CD14-positive monocyte (primary cell): ENCODE measurements around the gene TCHP. TPM values are rescaled to one million over a fixed set of nuclear protein-coding genes. Genes with fewer than 3 reads are reported as not detected.
"Not testable (repeated sequence)": the region's sequence is repeated elsewhere in the genome, so short reads cannot be mapped to it uniquely, and the experiment has no call there.

Experiments used
- DNase-seq, 3 donors: peaks; one replicate each; pipeline ENCODE4 v3.0.0-alpha.2; 2011 to 2022
- H2AFZ ChIP-seq: 2 replicates; pipeline ENCODE4 v1.6.0; 2012; ENCODE audit warnings: mild to moderate bottlenecking, low read depth, low read length, inconsistent platforms; ENCODE audit not compliant: insufficient read depth, poor library complexity, severe bottlenecking
- H3K27ac ChIP-seq, 2 donors: 1 replicate in 1 of 2; 2 replicates in 1 of 2; pipeline ENCODE4 v1.5.1; 2012 to 2013; ENCODE audit warnings: low read length in 2 of 2, control low read depth in 1 of 2, inconsistent platforms in 1 of 2, low read depth in 1 of 2, mild to moderate bottlenecking in 1 of 2
- H3K27me3 ChIP-seq, 2 donors: one replicate each; pipeline versions ENCODE4 v1.6.0 to v1.6.1; 2011 to 2013; ENCODE audit warnings: low read length in 2 of 2; ENCODE audit not compliant: control insufficient read depth in 2 of 2, insufficient read depth in 2 of 2
- H3K36me3 ChIP-seq, 2 donors: replicated peaks in 1 of 2; 1 replicate in 1 of 2; 2 replicates in 1 of 2; pipeline versions ENCODE4 v1.5.1 to v1.6.1; 2012 to 2013; ENCODE audit warnings: low read length in 2 of 2, control low read depth in 1 of 2, inconsistent platforms in 1 of 2, mild to moderate bottlenecking in 1 of 2; ENCODE audit not compliant: insufficient read depth in 2 of 2, control insufficient read depth in 1 of 2
- H3K4me1 ChIP-seq, 2 donors: 1 replicate in 1 of 2; 2 replicates in 1 of 2; pipeline versions ENCODE4 v1.5.1 to v1.6.1; 2012 to 2013; ENCODE audit warnings: low read length in 2 of 2, control low read depth in 1 of 2, inconsistent platforms in 1 of 2, mild to moderate bottlenecking in 1 of 2, moderate library complexity in 1 of 2; ENCODE audit not compliant: insufficient read depth in 2 of 2, control insufficient read depth in 1 of 2
- H3K4me2 ChIP-seq: replicated peaks from 2 replicates; pipeline ENCODE3; 2012; ENCODE audit warnings: low read length, moderate library complexity, mild to moderate bottlenecking; ENCODE audit not compliant: poor library complexity, severe bottlenecking; ENCODE audit errors: extremely low read depth
- H3K4me3 ChIP-seq, 3 experiments: fragments of 200-600 bp in 1 of 3; sonication (generic) in 1 of 3; replicated peaks in 1 of 3; 1 replicate in 2 of 3; 2 replicates in 1 of 3; pipeline ENCODE4 v1.5.1; 2011 to 2013; ENCODE audit warnings: low read length in 3 of 3, mild to moderate bottlenecking in 3 of 3, control low read depth in 2 of 3, low read depth in 2 of 3, inconsistent platforms in 1 of 3, moderate library complexity in 1 of 3
- H3K79me2 ChIP-seq: 2 replicates; pipeline ENCODE4 v1.6.0; 2012; ENCODE audit warnings: mild to moderate bottlenecking, control low read depth, inconsistent platforms, low read length, moderate library complexity; ENCODE audit not compliant: insufficient read depth
- H3K9ac ChIP-seq: 2 replicates; pipeline ENCODE4 v1.6.0; 2017; ENCODE audit warnings: low read length, mild to moderate bottlenecking; ENCODE audit not compliant: insufficient read depth, poor library complexity, severe bottlenecking
- H3K9me3 ChIP-seq, 2 donors: replicated peaks in 1 of 2; 1 replicate in 1 of 2; 2 replicates in 1 of 2; pipeline versions ENCODE4 v1.5.1 to v1.6.1; 2012 to 2013; ENCODE audit warnings: low read length in 2 of 2, control low read depth in 1 of 2; ENCODE audit not compliant: control insufficient read depth in 1 of 2, insufficient read depth in 1 of 2
- H4K20me1 ChIP-seq: 2 replicates; pipeline ENCODE4 v1.6.0; 2012; ENCODE audit warnings: mild to moderate bottlenecking, low read length, control low read depth, moderate library complexity; ENCODE audit not compliant: insufficient read depth
- H3K27ac Mint-ChIP-seq, 7 donors: one replicate each; pipeline ENCODE4 v1.8.0; 2020; ENCODE audit warnings: mild to moderate bottlenecking in 7 of 7, mixed read lengths in 7 of 7, moderate library complexity in 6 of 7, inconsistent platforms in 2 of 7
- H3K27me3 Mint-ChIP-seq, 3 donors: one replicate each; pipeline ENCODE4 v1.8.0; 2021 to 2022; ENCODE audit warnings: low read depth in 3 of 3, mild to moderate bottlenecking in 3 of 3, mixed read lengths in 3 of 3, moderate library complexity in 3 of 3, inconsistent platforms in 1 of 3
- H3K36me3 Mint-ChIP-seq, 2 donors: one replicate each; pipeline ENCODE4 v1.8.0; 2020; ENCODE audit warnings: mixed read lengths in 2 of 2, inconsistent platforms in 1 of 2, mild to moderate bottlenecking in 1 of 2
- H3K4me1 Mint-ChIP-seq: one replicate; pipeline ENCODE4 v1.8.0; 2020; ENCODE audit warnings: mild to moderate bottlenecking, mixed read lengths
- H3K4me3 Mint-ChIP-seq, 2 donors: one replicate each; pipeline ENCODE4 v1.8.0; 2020; ENCODE audit warnings: mild to moderate bottlenecking in 2 of 2, mixed read lengths in 2 of 2, moderate library complexity in 1 of 2
- H3K9me3 Mint-ChIP-seq, 7 donors: one replicate each; pipeline ENCODE4 v1.8.0; 2020 to 2022; ENCODE audit warnings: mixed read lengths in 7 of 7, mild to moderate bottlenecking in 6 of 7, moderate library complexity in 6 of 7, inconsistent platforms in 2 of 7
- CTCF ChIP-seq: fragments of 200-600 bp; IDR thresholded peaks from one replicate; pipeline ENCODE4 v1.8.0; 2022; ENCODE audit warnings: antibody characterized with exemption, mild to moderate bottlenecking
- WGBS: methylation state at CpG from one replicate; pipeline ENCODE4 v1.1.5; 2013; ENCODE audit warnings: missing lambda C conversion rate; ENCODE audit not compliant: insufficient coverage; 5-methylcytosine and 5-hydroxymethylcytosine counted together
- intact Hi-C, 2 donors: fragments of 100-400 bp; cut with micrococcal nuclease; formaldehyde crosslinking; loops; one replicate each; pipeline versions ENCODE4 v1.15.0 to v1.15.1; 2023
- polyA minus RNA-seq: library from RNA; depleted of rRNA, polyadenylated mRNA; stranded (reverse); fragments of >200 nt; gene quantifications from 2 replicates; pipeline ENCODE4 v1.2.3, GENCODE V29; 2012
- polyA plus RNA-seq, 3 donors: library from polyadenylated mRNA; depleted of rRNA in 1 of 3; unstranded in 2 of 3; stranded (reverse) in 1 of 3; fragments of 300-500 nt in 2 of 3; fragments of >200 nt in 1 of 3; fragmentation: Illumina TruSeq in 2 of 3; gene quantifications; 1 replicate in 2 of 3; 2 replicates in 1 of 3; pipeline ENCODE4 v1.2.3, GENCODE V29; 2012 to 2021
- total RNA-seq, 12 experiments: library from RNA in 1 of 12; stranded (reverse) in 1 of 12; fragments of 120-200 nt in 1 of 12; gene quantifications; one replicate each; pipeline ENCODE4 v1.2.4 and lab custom pipeline; 2013 to 2026; ENCODE audit warnings: mixed read lengths in 6 of 12, inconsistent platforms in 1 of 12

TCHP gene
- 19.5 TPM for total RNA-seq (2013)
- polyA plus RNA-seq (10 to 100 TPM in 1 of 3 donors, 1 to 10 TPM in 2; 2.6 to 24.5 (median 7.3) TPM), polyA minus RNA-seq (8.3 and 10.7 TPM in 2 replicates), total RNA-seq (lab: John Stamatoyannopoulos, UW) (1.6 to 16.3 (median 9.3) reads per million in 11 experiments)

DNA sequence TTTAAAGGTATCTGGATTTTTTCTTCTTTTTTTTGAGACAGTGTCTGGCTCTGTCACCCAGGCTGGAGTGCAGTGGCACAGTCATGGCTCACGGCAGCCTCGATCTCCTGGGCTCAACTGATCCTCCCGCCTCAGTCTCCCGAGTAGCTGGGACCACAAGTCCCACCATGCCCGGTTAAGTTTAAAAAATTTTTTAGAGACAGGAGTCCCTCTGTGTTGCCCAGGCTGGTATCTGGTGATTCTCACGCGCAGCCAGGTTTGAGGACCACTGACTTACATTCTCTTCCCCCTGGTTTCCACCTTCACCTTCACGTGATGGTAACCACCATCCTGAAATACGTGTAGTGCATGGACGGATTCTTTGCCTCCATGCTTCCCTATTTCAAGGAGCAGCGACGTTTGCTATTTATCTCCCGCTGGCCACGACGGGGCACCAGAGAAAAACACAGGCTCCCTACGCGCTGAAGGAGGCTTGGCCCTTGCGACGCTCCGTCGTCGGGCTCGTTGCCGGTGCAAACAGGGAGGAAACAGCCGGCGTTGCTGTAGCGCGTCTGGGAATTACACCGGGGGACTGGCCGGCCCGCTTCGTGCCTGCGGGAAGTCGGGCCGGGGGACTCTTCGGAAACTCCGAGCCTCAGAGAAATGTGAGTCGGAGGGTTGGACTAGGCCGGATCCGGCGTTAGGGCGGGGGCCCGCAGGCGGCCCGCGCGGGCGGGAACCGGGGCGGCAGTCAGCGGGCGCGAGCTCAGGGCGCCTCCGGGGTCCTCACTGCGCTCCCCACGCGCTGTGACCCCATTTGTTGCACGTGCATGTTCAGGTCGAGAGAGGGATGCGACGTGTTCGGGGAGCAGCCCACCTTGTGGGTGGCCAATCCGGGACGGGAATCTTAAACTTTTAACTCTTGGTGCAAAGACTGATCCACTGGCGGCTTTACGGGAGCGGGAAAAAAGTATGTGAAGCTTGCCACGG lies at the start of gene TCHP:
TCHP (plus strand) TSS at position 492 of the 969 bp plus-strand sequence. CDS start 2,753 bp downstream, outside the sequence.
- peak within 1 kb of the TSS; percentile 88 for H2AFZ ChIP-seq
- H3K27ac ChIP-seq: peak within 1 kb of the TSS; percentile 65 to 74
- H3K9me3 Mint-ChIP-seq: no peaks in the 10 kb centered on the region
- peak; percentile 32 for TF ChIP-seq CTCF
- intact Hi-C loops: loop anchor here in 1 of 2 donors (10.0 kb wide), 1 partner anchor 45 kb away; no protein-coding TSS in a partner anchor
- H3K79me2 ChIP-seq: peaks cover 35% of the 10 kb centered on the region
- H3K4me2 ChIP-seq: peak within 1 kb of the TSS; percentile 90
- no peaks in the 10 kb centered on the region for H3K27me3 ChIP-seq
- peak within 1 kb of the TSS; percentile 77 for H3K9ac ChIP-seq
- peaks cover 24% of the 10 kb centered on the region for H3K4me1 Mint-ChIP-seq
- peak within 1 kb of the TSS; percentile 89 to 96 (median 94) for H3K27ac Mint-ChIP-seq
- DNase-seq: peak; percentile 83 to 87 (median 84)
- peaks cover 20 to 26% of the 10 kb centered on the region in 2 donors for H3K36me3 Mint-ChIP-seq
- peaks cover 22% of the 10 kb centered on the region for H4K20me1 ChIP-seq
- peak within 1 kb of the TSS; percentile 84 to 87 (median 85) for H3K4me3 ChIP-seq
- WGBS: 1% methylated on average over 67 of the region's 69 CpGs
- H3K27me3 Mint-ChIP-seq: no peaks in the 10 kb centered on the region
- H3K4me3 Mint-ChIP-seq: peak within 1 kb of the TSS; percentile 97 to 98
- H3K4me1 ChIP-seq: peaks cover 20 to 23% of the 10 kb centered on the region in 2 donors
- H3K9me3 ChIP-seq: no peaks in the 10 kb centered on the region
- H3K36me3 ChIP-seq: peaks cover 22 to 25% of the 10 kb centered on the region in 2 donors

DNA sequence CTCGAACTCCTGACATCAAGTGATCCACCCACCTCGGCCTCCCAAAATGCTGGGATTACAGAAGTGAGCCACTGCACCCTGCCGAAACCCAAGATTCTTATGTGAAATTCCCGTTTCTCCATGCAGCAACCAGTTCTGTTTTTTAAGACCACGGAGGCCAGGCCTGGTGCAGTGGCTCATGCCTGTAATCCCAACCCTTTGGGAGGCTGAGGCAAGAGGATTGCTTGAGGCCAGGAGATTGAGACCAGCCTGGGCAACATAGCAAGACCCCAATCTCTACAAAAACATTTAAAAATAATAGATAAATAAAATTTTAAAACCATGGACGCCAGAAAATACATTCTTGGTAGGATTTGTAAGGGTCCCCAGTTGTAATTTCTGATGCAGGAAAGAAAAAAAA lies 49.6 kb upstream of the TCHP start:
- peaks cover 51% of the 10 kb centered on the region for H3K4me1 Mint-ChIP-seq

More for the DNA sequence above, 49.6 kb upstream of the TCHP start:
- H2AFZ ChIP-seq, H3K9me3 Mint-ChIP-seq, H3K27me3 ChIP-seq, DNase-seq, H3K9me3 ChIP-seq, H3K27ac ChIP-seq, H3K4me2 ChIP-seq, H3K4me3 ChIP-seq, H3K27me3 Mint-ChIP-seq, H4K20me1 ChIP-seq, H3K4me3 Mint-ChIP-seq, H3K9ac ChIP-seq, H3K79me2 ChIP-seq: not testable (repeated sequence)
- intact Hi-C loops: loop anchor here in 1 of 2 donors (5.0 to 10.0 kb wide), 2 partner anchors 54 to 77 kb away; partner anchors contain the start of gene TCHP
- 60% methylated on average over 1 of the region's 6 CpGs for WGBS
- Mint-ChIP-seq H3K27ac (peak overlapping the region in 1 of 7 donors; percentile 23), H3K36me3 (peaks cover 27 to 36% of the 10 kb centered on the region in 2 donors)
- Histone ChIP-seq H3K36me3 (peaks cover 25 to 41% of the 10 kb centered on the region in 2 donors), H3K4me1 (peaks cover 54 to 57% of the 10 kb centered on the region in 2 donors)
